Subcutaneous adipose tissue (tissue), 4 donors: ENCODE measurements around the gene PPP2R5C. TPM values are rescaled to one million over a fixed set of nuclear protein-coding genes. Genes with fewer than 3 reads are reported as not detected.

ENCODE experiments used
- CTCF ChIP-seq: fragments of 450-650 bp; IDR thresholded peaks from one replicate; pipeline ENCODE4 v1.5.1; 2016; ENCODE audit warnings: low read depth, mild to moderate bottlenecking, control low read depth, antibody characterized with exemption, moderate library complexity
- total RNA-seq, 4 donors: library from RNA; depleted of rRNA; stranded (reverse); fragments of >200 nt; gene quantifications; one replicate each; pipeline ENCODE4 v1.1.0, GENCODE V29; 2016

Gene PPP2R5C
- total RNA-seq, 4 donors from 2014 or later, result 98.9 to 127 (median 102) TPM

DNA sequence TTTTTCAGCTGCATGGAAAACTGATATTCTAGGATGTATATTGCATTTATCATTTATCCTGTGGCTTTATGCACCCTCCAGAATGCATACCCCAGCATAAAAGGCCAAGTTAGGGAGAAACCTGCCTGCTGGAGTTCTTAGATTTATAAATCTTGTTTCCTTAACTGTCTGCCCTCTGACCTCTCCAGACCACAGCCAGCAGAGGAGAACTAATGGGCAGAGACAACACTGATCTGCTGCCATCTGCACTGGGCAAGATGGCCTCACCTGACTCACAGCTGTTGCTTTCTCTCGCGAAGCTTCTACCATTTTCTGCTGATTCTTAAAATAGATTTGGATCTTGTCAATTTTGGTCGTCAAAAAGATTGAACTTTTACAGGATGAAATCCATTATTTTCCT is 65.8 kb downstream of the PPP2R5C start:
- no peak for TF ChIP-seq CTCF

DNA sequence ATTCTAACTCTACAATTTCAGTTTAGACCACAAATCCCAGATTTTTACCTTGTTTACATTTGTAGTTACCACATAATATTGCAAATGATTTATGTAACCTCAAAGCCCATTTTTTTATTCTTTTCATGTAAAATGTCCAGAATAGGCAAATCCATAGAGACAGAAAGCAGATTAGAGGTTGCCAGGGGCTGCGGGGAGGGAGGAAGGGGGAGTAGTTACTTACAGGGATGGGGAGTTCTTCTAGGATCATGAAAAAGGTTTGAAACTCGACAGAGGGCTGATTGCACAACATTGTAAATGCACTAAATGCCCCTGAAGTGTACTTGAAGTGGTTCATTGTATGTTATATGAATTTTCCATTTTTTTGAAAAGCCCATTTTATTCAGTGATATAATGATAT is 66.5 kb downstream of the PPP2R5C start:
- TF ChIP-seq CTCF, result no peak

- TF ChIP-seq CTCF, result no peak
These were observed 68.8 kb downstream of the PPP2R5C start for GRCh38 chr14:101830271-101830670.

- no peak for TF ChIP-seq CTCF
These were observed 71.5 kb downstream of the PPP2R5C start for GRCh38 chr14:101833045-101833444.

DNA sequence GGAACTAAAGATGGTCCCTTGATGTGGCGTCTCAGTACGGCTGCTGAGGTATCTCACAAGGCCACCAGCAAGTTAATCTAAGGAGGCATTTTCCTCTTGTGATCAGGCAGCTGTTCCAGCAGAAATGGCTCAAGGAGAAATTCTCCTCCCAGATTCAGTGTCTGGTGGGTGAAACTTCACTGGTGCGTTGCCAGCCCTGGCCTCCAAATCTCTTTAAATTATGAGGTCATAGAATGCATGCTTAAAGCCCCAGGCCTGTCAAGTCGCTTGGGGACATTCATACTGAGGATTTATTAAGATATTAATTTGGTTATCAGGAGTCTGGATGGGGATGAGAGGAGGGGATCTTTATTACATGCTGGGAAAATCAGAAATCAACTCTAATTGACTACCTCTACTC is 72.9 kb downstream of the PPP2R5C start:
- no peak for TF ChIP-seq CTCF

DNA sequence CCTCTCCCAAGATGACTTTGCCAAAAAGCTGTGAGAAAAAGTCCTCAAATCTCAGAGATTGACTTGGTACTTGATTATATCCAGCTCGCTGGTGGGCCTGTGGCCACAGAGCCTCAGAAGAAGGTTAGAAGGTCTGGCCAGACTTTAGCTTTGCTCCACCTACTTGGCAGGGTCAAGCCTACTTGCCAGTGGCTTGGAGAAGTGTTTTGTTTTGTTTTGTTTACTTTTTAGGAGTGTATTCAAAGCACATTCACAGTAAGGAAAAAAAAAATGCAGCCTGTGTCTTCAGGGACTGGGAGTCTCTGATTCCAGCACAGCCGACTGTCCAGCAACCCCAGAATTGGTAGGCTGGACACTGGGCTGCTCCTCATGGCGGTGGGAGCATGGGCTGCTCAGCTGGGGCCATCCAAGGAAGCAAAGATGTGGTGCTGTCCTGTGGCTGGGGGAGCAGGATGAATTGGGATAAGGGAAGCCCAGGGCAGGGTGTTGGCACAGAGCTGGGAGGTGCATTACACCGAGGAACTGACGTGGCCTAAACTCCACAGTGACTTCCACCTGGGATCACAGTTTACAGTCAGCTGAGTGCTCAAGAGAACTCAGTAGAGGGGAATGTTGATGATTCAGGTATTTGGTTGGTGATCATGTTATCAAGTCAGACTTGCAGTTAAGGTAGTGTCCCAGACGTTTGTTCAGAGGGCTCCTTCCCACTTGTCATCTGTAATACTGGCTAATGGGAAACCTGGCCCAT is 73.5 kb downstream of the PPP2R5C start:
- TF ChIP-seq CTCF, result no peak

DNA sequence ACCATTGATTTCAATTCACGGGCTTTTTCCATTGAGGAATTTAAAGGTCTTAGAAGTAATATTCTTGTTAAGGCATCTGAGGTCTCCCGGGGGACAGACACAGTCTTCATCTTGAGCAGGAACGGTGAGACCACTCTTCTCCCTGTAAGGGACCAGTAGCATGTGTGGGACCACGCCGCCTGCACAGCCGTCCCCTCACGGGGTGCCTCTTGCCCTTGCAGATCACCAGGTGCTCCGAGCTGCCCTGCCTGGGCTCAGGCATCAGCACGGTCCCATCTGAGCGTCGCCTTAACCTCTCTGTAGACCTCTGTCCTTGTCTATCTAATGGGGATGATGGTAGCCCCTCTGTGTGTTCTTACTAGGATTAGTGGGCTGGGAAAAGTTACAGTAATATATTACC is 74.1 kb downstream of the PPP2R5C start:
- no peak for TF ChIP-seq CTCF
